Measurements from ENCODE around the gene OXLD1.
"Not testable (repeated sequence)": the region's sequence is repeated elsewhere in the genome, so short reads cannot be mapped to it uniquely, and the experiment has no call there.

Gene OXLD1

DNA sequence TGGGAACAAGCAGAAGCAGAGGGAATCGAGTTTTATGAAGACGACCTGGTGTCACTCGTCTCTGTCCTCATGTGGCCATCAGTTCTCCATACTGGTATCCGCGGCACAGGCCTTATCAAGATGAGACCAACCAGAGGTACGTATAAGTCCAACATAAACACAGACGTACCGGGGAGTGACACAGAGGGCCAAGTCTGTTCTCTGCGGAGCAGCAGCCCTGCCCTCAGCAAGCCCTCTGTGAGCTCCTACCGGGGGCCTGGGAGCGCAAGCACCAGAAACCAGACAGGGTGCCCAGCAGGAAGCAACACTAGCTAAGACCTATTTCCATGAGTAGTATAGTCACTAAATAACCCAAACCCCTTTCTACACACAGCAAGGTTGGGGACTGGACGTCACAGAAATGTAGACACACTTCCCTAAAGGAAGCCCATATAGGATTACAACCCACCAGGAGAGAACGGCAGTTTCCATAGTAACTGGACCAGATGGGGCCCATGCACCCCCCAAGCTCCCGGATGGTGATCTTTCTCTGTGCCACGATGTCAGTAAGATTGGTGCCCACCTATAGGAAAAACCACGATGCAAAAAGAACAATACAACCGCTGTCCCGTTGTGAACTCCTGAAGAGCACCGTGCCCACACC is 16.3 kb upstream of the OXLD1 start:
- no peak for DNase-seq (ENCODE audit: low read depth)

DNA sequence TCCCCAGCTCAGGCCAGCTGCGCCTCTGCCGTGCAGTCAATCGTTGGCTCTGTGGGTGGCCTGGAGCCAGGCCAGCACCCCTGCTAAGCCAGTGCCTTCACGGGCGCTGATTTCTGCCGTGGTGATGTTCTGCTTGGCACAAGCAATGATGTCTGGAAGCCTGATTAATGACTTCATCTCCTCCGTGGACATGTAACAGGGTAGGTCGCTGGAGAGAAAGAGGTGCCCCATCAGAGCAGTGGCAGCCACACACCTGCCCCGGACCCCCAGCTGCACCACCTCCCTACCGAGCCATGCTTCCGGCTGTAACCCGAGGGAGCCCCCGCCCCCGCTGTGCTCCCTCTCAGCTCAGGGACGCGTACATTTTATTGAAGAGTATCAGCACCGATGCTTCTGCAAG is 15.3 kb upstream of the OXLD1 start:
- no peak for DNase-seq (ENCODE audit: low read depth)

DNA sequence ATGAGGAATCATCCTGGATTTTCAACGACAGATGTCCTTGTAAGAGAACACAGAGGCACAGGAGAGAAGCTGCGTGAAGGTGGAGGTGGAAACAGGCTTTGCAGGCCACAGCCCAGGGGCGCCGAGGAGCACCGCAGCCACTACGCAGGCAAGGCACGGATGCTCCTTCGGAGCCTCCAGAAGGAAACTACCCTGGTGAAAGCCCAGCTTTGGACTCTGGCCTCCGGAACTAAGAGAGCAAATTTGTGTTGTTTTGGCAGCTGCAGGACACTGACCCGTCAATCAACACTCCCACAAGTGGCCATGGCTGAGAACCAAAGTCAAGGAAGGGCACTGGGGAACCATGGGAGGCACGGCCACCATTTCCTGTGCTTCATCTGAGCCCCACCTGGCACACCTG is 13.7 kb upstream of the OXLD1 start:
- no peak for DNase-seq (ENCODE audit: low read depth)

DNA sequence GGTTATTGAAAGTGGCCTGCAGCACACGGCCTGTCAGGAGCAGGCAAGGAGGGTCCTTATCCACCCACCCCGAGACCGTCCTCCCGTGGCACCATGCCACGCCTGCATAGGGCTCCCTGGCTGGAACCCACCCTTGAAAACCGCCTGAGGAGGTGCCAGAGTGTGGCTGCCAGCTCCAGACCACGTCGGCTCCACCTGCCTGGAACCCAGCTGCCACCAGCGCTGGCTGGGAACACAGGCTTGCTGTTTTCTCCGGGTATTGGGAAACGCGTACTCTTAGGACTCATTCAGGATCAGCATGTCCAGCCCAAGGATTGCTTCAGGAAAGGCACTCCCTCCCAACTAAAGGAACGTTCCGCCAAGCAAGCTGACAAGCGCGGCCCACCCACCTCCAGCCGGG is 10.5 kb upstream of the OXLD1 start:
- DNase-seq (ENCODE audit: low read depth): no peak

DNA sequence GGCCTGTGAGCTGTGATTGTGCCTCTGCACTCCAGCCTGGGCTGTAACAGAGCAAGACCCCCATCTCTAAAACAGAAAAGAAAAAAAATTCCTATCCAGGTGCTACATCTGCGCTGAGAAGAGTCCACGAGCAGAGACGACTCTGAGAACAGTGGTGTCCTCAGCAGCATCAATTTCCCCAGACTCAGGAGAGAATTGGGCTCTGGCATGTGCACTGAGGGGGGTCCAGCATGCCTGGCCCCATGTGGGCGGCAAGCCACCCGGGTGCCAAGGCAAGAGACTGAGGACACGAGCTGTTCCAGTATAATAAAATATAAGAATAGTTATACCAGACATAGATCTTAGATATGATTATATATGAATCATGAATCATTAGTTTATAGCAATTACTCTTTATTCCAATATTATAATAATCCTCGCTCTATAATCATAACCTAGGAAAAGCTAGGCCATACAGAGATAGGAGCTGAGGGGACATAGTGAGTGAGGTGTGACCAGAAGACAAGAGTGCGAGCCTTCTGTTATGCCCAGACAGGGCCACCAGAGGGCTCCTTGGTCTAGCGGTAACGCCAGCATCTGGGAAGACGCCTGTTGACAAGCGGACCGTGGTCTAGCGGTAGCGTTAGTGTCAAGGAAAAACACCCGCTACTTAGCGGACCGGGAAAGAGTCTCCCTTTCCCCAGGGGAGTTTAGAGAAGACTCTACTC is 9.3 kb upstream of the OXLD1 start:
- DNase-seq (ENCODE audit: low read depth): not testable (repeated sequence)

DNA sequence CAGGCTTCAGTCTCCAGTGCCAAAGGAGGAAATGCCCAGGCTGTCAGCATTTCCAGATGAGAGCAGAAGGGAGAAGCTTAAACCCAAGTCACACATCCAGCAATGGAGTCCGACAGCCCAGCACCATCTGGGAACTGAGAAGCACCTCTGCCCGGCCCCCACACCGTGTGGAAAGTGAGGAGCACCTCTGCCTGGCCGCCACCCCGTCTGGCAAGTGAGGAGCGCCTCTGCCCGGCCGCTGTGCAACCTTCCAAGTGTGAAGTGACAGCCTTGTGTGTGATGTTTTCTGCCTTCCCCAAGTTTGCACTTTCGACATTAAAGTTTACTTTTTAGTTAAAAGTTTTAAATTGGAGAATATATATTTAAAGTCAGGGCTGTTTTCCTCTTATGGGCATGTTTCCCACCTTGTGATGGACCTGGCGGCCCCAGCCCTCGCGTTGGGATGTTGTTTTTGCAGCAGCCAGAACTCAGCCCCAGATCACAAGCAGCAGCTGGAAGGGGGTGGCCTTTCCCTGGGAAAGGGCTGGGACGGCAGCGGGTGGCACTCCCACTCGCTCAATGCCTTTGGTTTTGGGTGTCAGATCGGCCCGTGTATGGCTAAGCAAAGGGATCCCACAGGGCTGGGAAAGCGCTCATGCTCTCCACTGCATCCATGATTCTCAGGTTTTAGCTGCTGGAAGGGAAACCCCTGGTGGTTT is 7.3 kb upstream of the OXLD1 start:
- no peak for DNase-seq (ENCODE audit: low read depth)

DNA sequence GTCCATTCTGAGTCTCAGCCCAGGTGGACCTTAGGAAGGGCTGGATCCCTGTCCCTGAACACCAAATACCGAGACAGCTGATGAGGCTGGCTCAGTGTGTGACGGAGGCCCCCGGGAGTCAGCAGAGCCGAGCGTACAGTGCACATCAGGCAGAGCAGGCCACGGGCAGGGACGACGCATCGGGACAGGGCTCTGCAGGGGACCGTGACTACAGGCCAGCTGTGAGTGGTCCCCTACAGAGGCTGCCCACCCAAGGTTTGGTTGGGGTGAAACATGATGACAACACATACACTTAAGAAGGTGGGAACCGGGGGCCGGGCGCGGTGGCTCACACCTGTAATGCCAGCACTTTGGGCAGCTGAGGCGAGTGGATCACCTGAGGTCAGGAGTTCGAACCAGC is 6.5 kb upstream of the OXLD1 start:
- DNase-seq (ENCODE audit: low read depth): no peak

DNA sequence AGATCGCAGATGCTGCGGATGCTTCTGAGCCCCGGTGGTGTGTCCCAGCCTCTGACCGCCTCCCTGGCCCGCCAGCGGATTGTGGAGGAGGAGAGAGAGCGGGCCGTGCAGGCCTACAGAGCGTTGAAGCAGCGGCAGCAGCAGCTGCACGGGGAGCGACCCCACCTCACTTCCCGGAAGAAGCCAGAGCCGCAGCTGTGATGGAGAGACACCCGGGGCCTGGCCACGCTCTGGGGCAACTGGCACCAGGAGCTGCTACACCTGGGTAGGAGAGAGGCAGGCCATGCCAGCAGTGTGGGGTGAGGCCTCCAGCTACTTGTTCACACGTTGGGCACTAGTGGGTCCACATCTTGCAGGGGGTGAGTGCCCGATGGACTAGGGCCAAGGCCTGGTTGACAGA is 6.1 kb upstream of the OXLD1 start:
- no peak for DNase-seq (ENCODE audit: low read depth)

DNA sequence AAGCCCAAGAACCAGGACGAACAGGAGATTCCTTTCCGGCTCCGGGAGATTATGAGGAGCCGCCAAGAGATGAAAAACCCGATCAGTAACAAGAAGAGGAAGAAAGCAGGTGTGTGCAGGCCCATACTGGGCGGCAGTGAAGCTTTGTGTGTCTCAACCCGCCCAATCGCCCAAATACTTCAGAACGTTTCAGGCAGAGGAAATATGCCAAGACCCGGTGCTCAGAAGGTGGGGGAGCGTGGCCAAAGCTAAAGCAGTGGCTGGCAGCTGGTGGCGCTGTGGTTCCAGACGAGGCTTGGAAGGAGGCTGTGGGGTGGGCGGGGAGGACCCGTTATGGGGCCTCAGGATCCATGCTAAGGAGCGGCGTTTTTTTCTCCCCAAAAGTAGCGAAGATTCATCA is 1.3 kb upstream of the OXLD1 start:
- DNase-seq (ENCODE audit: low read depth): no peak

DNA sequence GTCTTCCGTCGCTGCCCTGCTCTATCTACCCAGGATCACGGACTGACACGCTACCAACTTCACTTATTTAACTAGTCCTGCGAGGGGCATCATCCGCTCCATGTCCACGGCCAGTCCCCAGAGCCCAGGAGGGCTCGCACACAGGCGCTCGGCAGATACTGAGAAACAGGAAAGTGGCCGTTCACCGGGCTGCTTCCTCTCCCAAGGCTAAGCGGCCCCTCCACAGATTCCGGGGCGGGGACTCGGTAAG is 388 bp downstream of the OXLD1 start:
- DNase-seq (ENCODE audit: low read depth): no peak

DNA sequence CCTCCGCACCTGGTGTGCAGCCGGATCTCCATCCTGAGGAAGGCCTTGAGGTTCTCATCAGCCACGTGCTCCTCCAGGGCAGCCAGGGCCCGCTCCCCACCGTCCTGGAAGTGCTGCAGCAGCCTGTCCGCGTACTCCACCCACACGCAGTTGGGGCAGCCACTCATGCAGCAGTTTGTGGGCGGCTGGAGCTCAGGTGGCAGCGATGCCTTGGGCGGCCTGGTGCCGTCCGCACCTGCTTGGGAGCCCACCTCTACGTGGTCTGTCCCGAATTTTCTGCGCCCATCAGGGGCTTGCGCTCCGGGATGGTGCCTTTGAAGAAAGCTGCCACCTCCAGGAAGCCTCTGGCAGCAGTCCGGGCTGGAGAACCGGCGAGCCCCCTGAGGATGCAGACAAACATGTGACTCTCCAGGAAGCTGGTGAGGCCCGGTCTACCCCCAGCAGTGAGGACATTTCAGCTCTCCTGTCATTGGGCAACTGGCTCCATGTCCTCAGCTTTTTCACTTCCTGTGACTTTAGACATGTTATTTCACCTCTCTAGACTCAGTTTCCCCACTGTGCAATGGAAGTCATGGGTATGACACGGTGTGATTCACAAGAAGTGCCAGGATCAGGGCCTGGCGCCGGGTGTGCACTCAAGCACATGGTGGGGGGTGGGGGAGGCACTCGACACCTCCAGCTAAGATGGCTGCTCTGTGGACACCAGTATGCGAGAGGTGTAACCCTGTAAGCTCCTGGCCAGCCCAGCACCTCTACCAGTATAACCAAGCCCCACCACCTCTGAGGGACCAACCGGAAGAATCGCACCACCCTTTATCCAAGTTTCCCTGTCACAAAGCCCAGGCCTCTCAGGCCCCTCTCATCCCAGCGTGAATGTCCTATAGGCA is 957 bp downstream of the OXLD1 start:
- no peak for DNase-seq (ENCODE audit: low read depth)

DNA sequence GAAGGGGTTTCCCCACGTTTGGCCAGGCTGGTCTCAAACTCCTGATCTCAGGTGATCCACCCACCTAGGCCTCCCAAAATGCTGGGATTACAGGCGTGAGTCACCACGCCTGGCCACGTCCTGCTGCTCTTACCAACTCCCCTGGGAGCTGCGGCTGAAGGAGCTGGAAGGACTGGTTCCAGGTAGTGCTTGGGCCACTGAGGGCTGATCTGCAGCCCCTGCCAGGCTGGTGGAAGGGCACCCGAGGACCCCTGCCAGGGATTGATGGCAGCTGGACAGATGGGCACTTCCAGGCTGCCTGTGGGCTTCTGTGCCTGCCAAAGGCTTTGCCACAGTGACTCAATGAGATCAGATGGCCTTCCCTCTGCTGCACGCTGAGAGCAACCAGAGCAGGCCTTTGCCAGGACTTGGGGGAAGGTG is 2.3 kb downstream of the OXLD1 start:
- DNase-seq (ENCODE audit: low read depth): no peak

DNA sequence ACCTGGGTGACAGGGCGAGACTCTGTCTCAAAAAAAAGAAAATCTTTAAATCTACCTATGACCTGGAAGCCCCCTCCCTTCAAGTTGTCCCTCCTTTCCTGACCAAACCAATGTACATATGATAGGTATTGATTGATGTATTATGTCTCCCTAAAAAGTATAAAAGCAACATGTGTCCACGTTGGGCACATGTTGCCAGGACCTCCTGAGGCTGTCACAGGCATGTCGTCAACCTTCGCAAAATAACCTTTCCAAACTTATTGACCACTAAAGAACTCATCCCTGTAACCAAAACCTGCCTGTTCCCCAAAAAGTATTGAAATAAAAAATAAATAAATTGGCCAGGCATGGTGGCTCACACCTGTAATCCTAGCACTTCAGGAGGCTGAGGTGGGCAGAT is 4.4 kb downstream of the OXLD1 start:
- no peak for DNase-seq (ENCODE audit: low read depth)

DNA sequence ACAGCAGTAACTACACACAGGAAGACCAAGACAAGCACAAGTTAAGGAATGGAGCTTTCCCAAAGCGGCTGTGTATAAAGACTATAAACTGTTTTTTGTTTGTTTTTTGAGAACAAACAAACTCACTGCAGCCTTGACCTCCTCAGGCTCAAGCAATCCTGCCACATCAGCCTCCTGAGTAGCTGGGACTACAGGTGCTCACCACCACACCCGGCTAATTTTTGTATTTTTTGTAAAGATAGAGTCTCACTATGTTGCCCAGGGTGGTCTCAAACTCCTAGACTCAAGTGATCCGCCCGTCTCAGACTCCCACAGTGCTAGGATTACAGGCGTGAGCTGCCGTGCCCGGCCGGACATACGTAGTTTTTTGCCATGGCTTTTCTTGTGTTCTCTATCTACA is 6.0 kb downstream of the OXLD1 start:
- no peak for DNase-seq (ENCODE audit: low read depth)

DNA sequence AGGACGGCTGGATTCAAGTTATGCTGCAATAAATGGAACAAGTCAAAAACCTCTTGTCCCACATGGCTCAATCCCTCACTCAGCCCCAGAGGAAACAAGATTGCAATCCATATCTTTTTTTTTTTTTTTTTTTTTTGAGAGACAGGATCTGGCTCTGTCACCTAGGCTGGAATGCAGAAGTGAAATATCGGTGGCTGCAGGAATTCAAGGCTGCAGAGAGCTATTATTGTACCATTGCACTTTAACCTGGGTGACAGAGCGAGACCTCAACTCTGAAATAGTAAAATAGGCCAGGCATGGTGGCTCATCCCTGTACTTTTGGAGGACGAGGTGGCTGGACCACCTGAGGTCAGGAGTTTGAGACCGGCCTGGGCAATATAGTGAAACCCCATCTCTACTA is 7.4 kb downstream of the OXLD1 start:
- DNase-seq (ENCODE audit: low read depth): no peak

DNA sequence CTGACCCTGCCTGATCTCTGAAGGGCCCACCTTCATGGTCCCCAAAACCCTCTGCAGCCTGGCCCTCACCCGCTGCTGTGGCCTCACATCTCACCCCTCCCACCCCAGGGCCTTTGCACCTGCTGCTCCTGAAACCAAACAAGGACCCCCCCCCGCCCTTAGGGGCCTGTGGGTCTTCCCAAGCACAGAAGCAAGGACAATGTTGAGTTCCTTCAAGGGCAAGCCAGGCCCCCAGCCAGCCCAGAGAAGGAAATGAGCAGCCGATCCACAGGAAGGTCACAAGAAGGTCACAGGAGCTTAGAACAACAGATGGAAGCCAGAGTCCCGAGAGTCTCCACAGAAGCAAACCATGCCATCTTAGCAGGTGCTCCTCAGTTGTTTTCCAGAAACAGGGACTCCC is 9.6 kb downstream of the OXLD1 start:
- no peak for DNase-seq (ENCODE audit: low read depth)

DNA sequence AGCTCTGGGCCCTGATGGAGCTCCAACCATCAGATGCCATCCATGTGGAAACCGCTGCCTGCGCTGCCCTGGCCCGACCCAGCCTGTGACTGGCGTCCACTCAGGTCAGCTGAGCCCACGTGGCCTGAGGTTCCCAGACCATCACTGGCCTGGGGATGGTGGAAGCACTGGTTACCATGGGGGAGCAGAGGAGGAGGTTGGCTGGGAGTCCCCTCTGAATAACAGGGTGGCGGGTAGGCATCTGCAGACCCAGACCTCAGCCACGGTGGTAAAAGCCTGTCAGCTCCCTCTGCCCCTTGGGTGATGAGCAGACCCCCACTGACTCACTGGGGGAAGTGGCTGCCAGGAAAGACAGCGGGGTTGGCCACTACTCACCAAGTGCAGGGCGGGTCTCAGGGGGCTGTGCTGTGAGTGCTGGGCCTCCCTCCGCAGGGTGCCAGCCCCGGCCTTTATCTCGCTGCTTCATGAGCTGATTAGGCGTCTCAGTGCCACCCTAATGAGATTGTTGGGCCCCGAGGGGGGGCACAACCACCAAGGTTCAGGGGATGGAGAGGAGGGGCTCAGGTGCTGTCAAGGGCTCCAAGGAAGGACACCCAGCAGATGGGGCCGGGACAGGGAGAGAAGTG is 10.2 kb downstream of the OXLD1 start, which contains the start of gene PDE6G:
TSS of gene PDE6G (minus strand) at position 425 of the 626 bp plus-strand sequence. CDS start 3,237 bp downstream, outside the sequence.
- DNase-seq (ENCODE audit: low read depth): no peak

DNA sequence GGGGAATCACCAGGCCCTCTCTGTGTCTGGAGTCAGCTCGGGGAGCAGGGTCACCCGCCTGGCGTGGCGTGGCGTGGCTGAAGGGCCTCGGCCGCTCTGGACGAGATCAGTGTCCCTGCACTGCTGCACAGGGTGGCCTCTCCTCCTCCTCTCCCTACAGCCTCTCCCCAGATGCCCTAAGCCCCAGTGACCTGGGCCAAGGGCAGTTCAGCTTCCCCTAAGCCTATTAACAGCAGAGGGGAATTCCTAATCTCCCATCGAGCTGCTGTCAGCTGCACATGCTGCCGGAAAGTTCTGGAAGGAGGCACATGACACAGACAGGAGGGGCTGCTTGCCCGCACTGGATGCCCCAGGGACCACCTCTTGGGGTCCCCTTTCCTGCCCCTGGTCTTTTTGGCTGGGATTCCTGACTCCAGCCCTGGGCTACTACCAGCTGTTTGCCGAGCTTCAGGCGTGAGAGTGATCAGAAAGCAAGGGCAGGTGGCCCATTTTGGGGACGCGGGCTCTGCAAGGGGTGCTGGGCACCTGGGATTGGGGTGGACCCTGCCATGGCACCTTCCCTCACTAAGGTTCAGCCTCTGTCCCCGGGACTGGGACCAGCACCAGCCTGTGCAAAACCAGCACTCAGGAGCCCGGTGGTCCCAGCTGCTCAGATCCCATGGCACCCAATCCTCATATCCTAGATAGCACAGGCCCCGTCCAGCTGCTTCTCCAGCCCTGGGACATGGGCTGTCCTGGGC is 10.9 kb downstream of the OXLD1 start:
- DNase-seq (ENCODE audit: low read depth): no peak

DNA sequence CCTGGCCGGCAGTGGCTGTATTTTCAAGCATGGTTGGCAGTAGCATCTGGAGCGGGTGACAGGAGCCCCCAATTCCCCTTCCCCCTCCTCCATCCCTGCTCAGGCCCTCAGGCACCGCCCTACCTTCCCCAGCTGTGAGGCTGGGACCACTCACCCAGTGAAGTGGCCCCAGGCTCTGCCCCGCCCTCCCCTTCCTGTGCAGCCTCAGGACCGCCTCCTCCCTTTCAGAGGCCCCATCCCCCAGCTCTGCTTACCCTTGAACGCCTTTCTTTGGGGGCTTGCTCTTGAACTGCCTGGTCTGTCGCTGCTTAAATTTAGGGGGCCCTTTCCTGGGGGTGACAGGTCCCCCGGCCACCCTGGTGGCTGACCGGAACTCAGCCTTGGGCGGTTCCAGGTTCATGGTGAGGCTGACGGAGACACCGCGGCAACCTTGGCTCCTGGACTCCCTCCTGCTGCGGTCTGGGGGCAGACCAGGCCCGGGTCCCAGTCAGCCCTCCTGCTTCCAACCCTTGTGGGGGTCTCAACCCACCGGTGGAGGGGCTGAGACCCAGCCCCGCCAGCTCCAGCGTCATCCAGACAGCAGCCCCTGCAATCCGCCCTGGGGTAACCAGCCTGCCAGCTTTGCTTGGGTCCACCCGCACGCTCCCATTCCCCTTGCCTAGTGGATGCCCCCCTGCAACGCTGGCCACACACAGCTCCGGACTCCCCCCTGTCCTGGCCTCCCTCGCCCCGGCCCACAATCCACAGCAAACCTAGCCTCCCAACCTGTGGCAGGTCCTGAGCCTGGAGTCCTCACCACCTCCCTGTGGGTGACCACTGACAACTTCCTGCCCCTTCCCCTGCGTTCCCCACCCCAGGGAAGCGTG is 13.3 kb downstream of the OXLD1 start:
- DNase-seq (ENCODE audit: low read depth): no peak

DNA sequence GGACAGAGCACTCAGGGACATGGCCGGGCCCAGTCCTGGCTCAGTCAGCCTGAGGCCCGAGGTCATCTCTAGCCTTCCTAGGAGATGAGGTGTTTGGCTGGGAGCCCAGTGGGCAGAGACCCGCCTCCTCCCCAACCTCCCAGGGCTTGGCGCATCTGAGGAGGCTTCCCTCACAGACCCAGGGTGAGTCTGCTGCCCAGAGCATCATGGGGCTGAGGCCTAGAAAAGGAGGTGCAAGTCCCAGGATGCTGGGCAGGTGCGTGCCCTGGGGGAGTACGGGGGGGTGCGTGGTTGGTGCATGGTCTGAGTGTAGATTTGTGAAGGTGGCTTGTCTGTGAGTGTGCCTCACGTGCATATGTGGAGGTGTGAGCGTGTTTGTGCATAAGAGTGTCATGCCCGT is 14.7 kb downstream of the OXLD1 start:
- peak; percentile 85 for DNase-seq (ENCODE audit: low read depth)
